Bronchial epithelial cell (primary cell): ENCODE data around the gene SMCO2. TPM values are rescaled to one million over a fixed set of nuclear protein-coding genes. Genes with fewer than 3 reads are reported as not detected.
A peak's percentile ranks its signal among the peaks of the same experiment; 100 is the strongest.

Experiments
- DNase-seq: peaks from one replicate; pipeline ENCODE4 v3.0.0-alpha.2; 2010; ENCODE audit warnings: low read depth
- FAIRE-seq: peaks from 2 replicates; lab custom pipeline; 2011; peaks lifted over from hg19 to GRCh38; lab: Jason Lieb, UNC
- H3K27me3 ChIP-seq: 2 replicates; pipeline ENCODE4 v1.5.1; 2011; ENCODE audit warnings: low read length; ENCODE audit not compliant: control insufficient read depth, insufficient read depth
- H3K36me3 ChIP-seq: 2 replicates; pipeline ENCODE4 v1.5.1; 2011; ENCODE audit warnings: low read length; ENCODE audit not compliant: control insufficient read depth, insufficient read depth
- H3K4me3 ChIP-seq: 2 replicates; pipeline ENCODE4 v1.5.1; 2011; ENCODE audit warnings: mild to moderate bottlenecking, low read depth, low read length, control low read depth
- total RNA-seq: library from RNA; depleted of rRNA; stranded (reverse); fragments of >200 nt; gene quantifications from 2 replicates; pipeline ENCODE4 v1.2.1, GENCODE V29; 2014
- TF ChIP-seq, protein P1 (sequence below): IDR thresholded peaks from 2 replicates; pipeline ENCODE4 v1.5.1; 2011; ENCODE audit warnings: mild to moderate bottlenecking, moderate library complexity, low read length, control low read depth, inconsistent platforms; ENCODE audit not compliant: insufficient read depth, severe bottlenecking

The SMCO2 gene
- total RNA-seq, 1 donor from 2014 or later = 1.8 TPM

DNA sequence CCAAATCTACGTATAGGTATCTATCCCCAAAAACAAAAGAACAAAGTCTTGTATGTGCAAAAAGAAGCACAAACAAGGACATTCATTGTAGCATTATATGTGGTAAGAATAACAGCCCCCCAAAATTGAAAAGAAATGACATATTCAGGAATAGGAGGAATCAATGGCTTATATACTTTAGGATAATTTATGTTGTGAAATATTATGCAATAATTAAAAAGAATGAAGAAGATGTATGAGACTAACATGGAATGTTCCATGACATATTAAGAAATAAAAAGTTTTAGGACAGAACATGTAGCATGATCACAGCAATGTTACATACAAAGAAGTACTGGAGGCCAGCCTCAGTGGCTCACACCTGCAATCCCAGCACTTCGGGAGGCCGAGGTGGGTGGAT lies 9.1 kb downstream of the SMCO2 start:
- TF ChIP-seq, protein P1, sequence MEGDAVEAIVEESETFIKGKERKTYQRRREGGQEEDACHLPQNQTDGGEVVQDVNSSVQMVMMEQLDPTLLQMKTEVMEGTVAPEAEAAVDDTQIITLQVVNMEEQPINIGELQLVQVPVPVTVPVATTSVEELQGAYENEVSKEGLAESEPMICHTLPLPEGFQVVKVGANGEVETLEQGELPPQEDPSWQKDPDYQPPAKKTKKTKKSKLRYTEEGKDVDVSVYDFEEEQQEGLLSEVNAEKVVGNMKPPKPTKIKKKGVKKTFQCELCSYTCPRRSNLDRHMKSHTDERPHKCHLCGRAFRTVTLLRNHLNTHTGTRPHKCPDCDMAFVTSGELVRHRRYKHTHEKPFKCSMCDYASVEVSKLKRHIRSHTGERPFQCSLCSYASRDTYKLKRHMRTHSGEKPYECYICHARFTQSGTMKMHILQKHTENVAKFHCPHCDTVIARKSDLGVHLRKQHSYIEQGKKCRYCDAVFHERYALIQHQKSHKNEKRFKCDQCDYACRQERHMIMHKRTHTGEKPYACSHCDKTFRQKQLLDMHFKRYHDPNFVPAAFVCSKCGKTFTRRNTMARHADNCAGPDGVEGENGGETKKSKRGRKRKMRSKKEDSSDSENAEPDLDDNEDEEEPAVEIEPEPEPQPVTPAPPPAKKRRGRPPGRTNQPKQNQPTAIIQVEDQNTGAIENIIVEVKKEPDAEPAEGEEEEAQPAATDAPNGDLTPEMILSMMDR = no peak
- Histone ChIP-seq H3K36me3 (no peaks in the 10 kb centered on the region), H3K27me3 (no peaks in the 10 kb centered on the region), H3K4me3 (no peak overlapping the region)
- DNase-seq (no peak), FAIRE-seq (no peak)

DNA sequence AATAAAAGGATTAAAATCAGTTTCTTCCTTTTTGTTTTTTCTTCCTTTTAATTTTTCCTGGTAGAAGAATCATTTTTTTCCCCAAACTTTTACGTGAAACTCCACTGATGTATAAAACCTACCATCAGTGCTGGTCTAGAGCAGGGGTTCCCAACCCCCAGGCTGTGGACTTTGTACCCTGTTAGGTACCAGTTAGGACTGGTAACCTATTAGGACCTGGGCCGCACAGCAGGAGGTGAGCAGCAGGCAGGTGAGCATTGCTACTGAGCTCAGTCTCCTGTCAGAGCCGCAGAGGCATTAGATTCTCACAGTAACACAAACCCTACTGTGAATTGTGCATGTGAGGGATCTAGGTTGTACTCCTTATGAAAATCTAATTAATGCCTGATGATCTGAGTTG lies 10.1 kb downstream of the SMCO2 start:
- no peak for FAIRE-seq
- TF ChIP-seq, protein P1 = no peak
- DNase-seq = no peak
- H3K4me3 ChIP-seq = no peak overlapping the region
- no peaks in the 10 kb centered on the region for H3K36me3 ChIP-seq
- H3K27me3 ChIP-seq = no peaks in the 10 kb centered on the region

DNA sequence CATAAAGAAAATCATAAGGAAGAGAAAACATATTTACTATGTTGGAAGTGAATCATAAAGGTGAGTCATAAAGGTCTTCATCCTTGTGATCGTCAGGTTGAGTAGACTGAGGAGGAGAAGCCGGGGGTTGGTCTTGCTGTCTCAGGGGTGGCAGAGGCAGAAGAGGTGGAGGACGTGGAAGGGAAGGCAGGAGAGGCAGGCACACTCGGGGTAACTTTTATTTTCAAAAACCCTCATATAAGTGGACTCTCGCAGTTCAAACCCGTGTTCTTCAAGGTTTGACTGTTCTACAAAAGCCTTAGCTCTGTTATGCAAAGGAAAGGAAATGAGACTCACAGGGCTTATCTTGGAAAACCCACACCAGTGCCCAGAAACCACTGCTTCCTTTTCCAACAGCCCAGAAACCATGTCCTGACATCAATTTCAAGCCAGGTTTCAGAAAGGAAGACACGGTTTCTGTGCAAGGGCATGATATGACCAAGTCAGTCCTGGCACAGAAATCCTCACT lies 14.0 kb downstream of the SMCO2 start:
- TF ChIP-seq, protein P1 = no peak
- FAIRE-seq = no peak
- peak; percentile 87 for DNase-seq
- Histone ChIP-seq H3K36me3 (no peaks in the 10 kb centered on the region), H3K4me3 (no peak overlapping the region), H3K27me3 (no peaks in the 10 kb centered on the region)

DNA sequence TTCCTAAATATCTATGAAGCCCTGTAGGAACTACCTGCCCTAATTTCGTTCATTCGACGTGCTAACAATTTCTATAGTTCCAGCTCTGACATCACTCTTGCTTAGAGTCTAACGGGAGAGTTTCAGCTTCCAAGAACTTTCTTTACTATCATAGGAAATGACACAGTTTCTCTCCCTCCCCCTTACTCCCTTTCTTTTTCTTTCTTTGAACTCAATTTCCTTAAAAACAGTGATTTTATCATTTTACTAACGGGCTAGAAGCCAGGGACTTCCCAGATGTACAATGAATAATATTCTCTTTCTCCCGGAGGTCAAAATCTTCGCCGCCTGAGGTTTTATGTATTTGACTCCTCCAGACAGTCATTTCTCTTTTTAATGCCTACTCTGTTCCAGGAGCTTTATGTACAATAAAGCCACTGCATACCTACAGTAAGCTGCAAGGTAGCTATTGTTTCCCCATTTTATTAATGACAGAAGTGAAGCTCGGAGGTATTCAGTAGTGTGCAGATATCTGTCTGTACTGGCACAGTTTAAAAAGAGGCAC lies 15.7 kb downstream of the SMCO2 start:
- DNase-seq (no peak), FAIRE-seq (no peak)
- Histone ChIP-seq H3K27me3 (no peaks in the 10 kb centered on the region), H3K4me3 (no peak overlapping the region), H3K36me3 (no peaks in the 10 kb centered on the region)
- TF ChIP-seq, protein P1 = no peak

DNA sequence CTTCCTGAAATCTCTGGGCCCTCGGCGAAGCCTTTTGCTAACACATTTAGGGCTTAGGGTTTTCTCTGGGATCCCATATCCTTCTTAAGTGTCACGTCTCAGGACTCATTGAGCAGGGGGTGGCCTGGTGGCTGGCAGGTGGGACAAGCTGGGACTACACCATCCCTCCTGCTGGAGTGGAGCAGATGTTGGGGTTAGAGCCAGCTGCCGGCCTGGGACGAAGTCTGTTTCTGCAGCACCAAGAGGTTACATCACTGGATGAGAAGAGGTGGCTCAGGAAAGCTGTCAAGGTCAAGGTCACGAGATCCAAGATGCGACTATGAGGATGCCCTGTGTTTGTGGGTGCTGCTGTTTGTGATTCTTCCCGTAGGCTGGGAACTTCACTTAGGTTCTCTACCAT lies 16.3 kb downstream of the SMCO2 start:
- Histone ChIP-seq H3K36me3 (no peaks in the 10 kb centered on the region), H3K4me3 (no peak overlapping the region), H3K27me3 (no peaks in the 10 kb centered on the region)
- no peak for FAIRE-seq
- TF ChIP-seq, protein P1 = no peak
- no peak for DNase-seq
